Ishikawa (cell line): ENCODE data around the gene KLHDC8B.

ENCODE experiments used
- CREB1 ChIP-seq: IDR thresholded peaks from 2 replicates; pipeline ENCODE4 v1.6.1; 2012; ENCODE audit warnings: low read depth
- EGR1 ChIP-seq: IDR thresholded peaks from 2 replicates; pipeline ENCODE4 v1.6.1; 2012
- EP300 ChIP-seq: IDR thresholded peaks from 2 replicates; pipeline ENCODE4 v1.6.1; 2012; ENCODE audit warnings: borderline replicate concordance
- MAX ChIP-seq: IDR thresholded peaks from 2 replicates; pipeline ENCODE4 v1.6.1; 2012
- NFIC ChIP-seq: IDR thresholded peaks from 2 replicates; pipeline ENCODE4 v1.6.1; 2012
- RAD21 ChIP-seq: IDR thresholded peaks from 2 replicates; pipeline ENCODE4 v1.6.1; 2012; ENCODE audit warnings: low read depth
- REST ChIP-seq: IDR thresholded peaks from 2 replicates; pipeline ENCODE4 v1.6.1; 2012; ENCODE audit warnings: low read depth, mild to moderate bottlenecking
- TAF1 ChIP-seq: IDR thresholded peaks from 2 replicates; pipeline ENCODE4 v1.6.1; 2012; ENCODE audit warnings: low read depth, mild to moderate bottlenecking

- no peak for TF ChIP-seq TAF1
- TF ChIP-seq REST, result no peak
- TF ChIP-seq RAD21, result no peak
- no peak for TF ChIP-seq EP300
- no peak for TF ChIP-seq MAX
- no peak for TF ChIP-seq EGR1
- no peak for TF ChIP-seq CREB1
- TF ChIP-seq NFIC, result no peak
Measured at GRCh38 chr3:49158792-49159191, 12.6 kb upstream of the KLHDC8B start.
